Endothelial cell of umbilical vein (primary cell): Measurements from ENCODE around the gene NOX5.

Source experiments
- CTCF ChIP-seq, 2 donors: IDR thresholded peaks; 1 replicate in 1 of 2; 2 replicates in 1 of 2; pipeline ENCODE4 v1.5.1; 2011; ENCODE audit warnings: low read length in 2 of 2, mild to moderate bottlenecking in 2 of 2, moderate library complexity in 2 of 2, control low read depth in 1 of 2, inconsistent platforms in 1 of 2, low read depth in 1 of 2; ENCODE audit not compliant: insufficient read depth in 1 of 2; ENCODE audit errors: extremely low read depth in 1 of 2
- EZH2 ChIP-seq: IDR thresholded peaks from 2 replicates; pipeline ENCODE4 v1.6.1; 2012; ENCODE audit warnings: borderline replicate concordance, low read depth, mild to moderate bottlenecking, moderate library complexity, low read length, inconsistent platforms; ENCODE audit not compliant: severe bottlenecking
- MYC ChIP-seq: IDR thresholded peaks from one replicate; pipeline ENCODE4 v1.6.1; 2011; ENCODE audit warnings: mild to moderate bottlenecking, low read depth, low read length
- POLR2A ChIP-seq: IDR thresholded peaks from 2 replicates; pipeline ENCODE4 v1.6.1; 2012; ENCODE audit warnings: low read depth, mild to moderate bottlenecking, control low read depth, low read length
- POLR2AphosphoS5 ChIP-seq: IDR thresholded peaks from 2 replicates; pipeline ENCODE4 v1.6.1; 2012; ENCODE audit warnings: low read depth, mild to moderate bottlenecking, control low read depth, low read length, moderate library complexity; ENCODE audit not compliant: insufficient read depth

- no peak for TF ChIP-seq EZH2
- no peak for TF ChIP-seq CTCF (IDR thresholded peaks at IDR 0.05; ENCODE audit: extremely low read depth in 1 of 2, insufficient read depth in 1 of 2, low read depth in 1 of 2, low read length in 2 of 2)
- TF ChIP-seq MYC: no peak
- TF ChIP-seq POLR2A: no peak
- no peak for TF ChIP-seq POLR2AphosphoS5
Observed at GRCh38 chr15:68990992-68991500, 23.4 kb upstream of the NOX5 start.
